B cell (primary cell): ENCODE measurements around the gene KRI1. TPM values are rescaled to one million over a fixed set of nuclear protein-coding genes. Genes with fewer than 3 reads are reported as not detected.
A peak's percentile ranks its signal among the peaks of the same experiment; 100 is the strongest.

Experiments
- ATAC-seq: fragments of 200-7000 bp; cut with Tn5 transposase; one replicate; pipeline ENCODE4 v1.10.0; 2021; ENCODE audit warnings: low read depth, mild to moderate bottlenecking, moderate number of reproducible peaks, moderate library complexity
- CTCF ChIA-PET: fragments of 350-600 bp; sonication (Branson Sonifier 250); formaldehyde crosslinking; loops from one replicate; lab custom pipeline; 2021; ENCODE audit warnings: antibody characterized with exemption, inconsistent platforms; lab: Charles Lee
- POLR2A ChIA-PET: fragments of 350-600 bp; sonication (Branson Sonifier 250); formaldehyde crosslinking; loops from one replicate; lab custom pipeline; 2021; ENCODE audit warnings: antibody characterized with exemption; lab: Charles Lee
- DNase-seq: peaks from one replicate; pipeline ENCODE4 v3.0.0; 2013
- H2AFZ ChIP-seq: 2 replicates; pipeline ENCODE4 v1.6.1; 2012; ENCODE audit warnings: mild to moderate bottlenecking, low read depth, low read length; ENCODE audit not compliant: insufficient read depth, poor library complexity, severe bottlenecking
- H3K27ac ChIP-seq, 2 donors: 1 replicate in 1 of 2; 2 replicates in 1 of 2; pipeline ENCODE4 v1.5.1; 2012 to 2013; ENCODE audit warnings: low read length in 2 of 2, mild to moderate bottlenecking in 2 of 2, moderate library complexity in 1 of 2
- H3K27me3 ChIP-seq, 4 experiments: fragments of 200-600 bp in 1 of 4; sonication (generic) in 1 of 4; replicated peaks in 1 of 4; 1 replicate in 2 of 4; 2 replicates in 2 of 4; pipeline versions ENCODE4 v1.6.1 to v1.7.0; 2013 to 2016; ENCODE audit warnings: low read length in 3 of 4, mild to moderate bottlenecking in 2 of 4, mixed read lengths in 1 of 4, moderate library complexity in 1 of 4; ENCODE audit not compliant: insufficient read depth in 4 of 4, control insufficient read depth in 3 of 4; ENCODE audit errors: control extremely low read depth in 1 of 4
- H3K36me3 ChIP-seq, 2 experiments: replicated peaks in 1 of 2; 1 replicate in 1 of 2; 2 replicates in 1 of 2; pipeline versions ENCODE4 v1.6.1 to v1.7.1; 2013; ENCODE audit warnings: low read length in 1 of 2; ENCODE audit not compliant: insufficient read depth in 2 of 2, control insufficient read depth in 1 of 2; ENCODE audit errors: control extremely low read depth in 1 of 2, extremely low read depth in 1 of 2
- H3K4me1 ChIP-seq, 2 donors: fragments of 200-600 bp in 1 of 2; sonication (generic) in 1 of 2; 1 replicate in 1 of 2; 2 replicates in 1 of 2; pipeline versions ENCODE4 v1.5.1 to v1.6.1; 2013 to 2017; ENCODE audit warnings: low read length in 2 of 2; ENCODE audit not compliant: control insufficient read depth in 2 of 2, insufficient read depth in 2 of 2
- H3K4me2 ChIP-seq: replicated peaks from 2 replicates; pipeline ENCODE3; 2012; ENCODE audit warnings: mild to moderate bottlenecking, low read depth, low read length; ENCODE audit not compliant: poor library complexity, severe bottlenecking
- H3K4me3 ChIP-seq, 5 experiments: fragments of 200-600 bp in 1 of 5; sonication (generic) in 1 of 5; 1 replicate in 3 of 5; 2 replicates in 2 of 5; pipeline versions ENCODE4 v1.5.1 to v1.7.0; 2011 to 2016; ENCODE audit warnings: low read length in 4 of 5, mild to moderate bottlenecking in 4 of 5, low read depth in 2 of 5, control low read depth in 1 of 5, moderate library complexity in 1 of 5; ENCODE audit not compliant: insufficient read depth in 1 of 5; ENCODE audit errors: control extremely low read depth in 1 of 5, extremely low read depth in 1 of 5
- H3K79me2 ChIP-seq: fragments of 200-600 bp; sonication (generic); one replicate; pipeline ENCODE4 v1.6.0; 2016; ENCODE audit warnings: low read length; ENCODE audit not compliant: control insufficient read depth, insufficient read depth
- H3K9ac ChIP-seq: fragments of 200-600 bp; sonication (generic); 2 replicates; pipeline ENCODE4 v1.6.1; 2017; ENCODE audit warnings: mild to moderate bottlenecking, low read length, moderate library complexity
- H3K9me3 ChIP-seq, 3 donors: one replicate each; pipeline versions ENCODE4 v1.6.1 to v1.7.1; 2013; ENCODE audit warnings: low read length in 2 of 3; ENCODE audit not compliant: control insufficient read depth in 2 of 3, insufficient read depth in 1 of 3; ENCODE audit errors: control extremely low read depth in 1 of 3
- H4K20me1 ChIP-seq: 2 replicates; pipeline ENCODE4 v1.6.0; 2012; ENCODE audit warnings: mild to moderate bottlenecking, low read length; ENCODE audit not compliant: insufficient read depth, control insufficient read depth, poor library complexity, severe bottlenecking
- H3K27ac Mint-ChIP-seq: one replicate; pipeline ENCODE4 v1.8.0; 2021; ENCODE audit warnings: mixed read lengths
- H3K27me3 Mint-ChIP-seq: one replicate; pipeline ENCODE4 v1.8.0; 2021; ENCODE audit warnings: mixed read lengths
- H3K4me1 Mint-ChIP-seq: one replicate; pipeline ENCODE4 v1.8.0; 2021; ENCODE audit warnings: mixed read lengths
- H3K4me3 Mint-ChIP-seq: one replicate; pipeline ENCODE4 v1.8.0; 2021; ENCODE audit warnings: mixed read lengths
- H3K9me3 Mint-ChIP-seq: one replicate; pipeline ENCODE4 v1.8.0; 2022; ENCODE audit warnings: mixed read lengths; ENCODE audit not compliant: insufficient read depth
- EZH2 ChIP-seq: IDR thresholded peaks from 2 replicates; pipeline ENCODE4 v1.6.1; 2012; ENCODE audit warnings: borderline replicate concordance, low read depth, mild to moderate bottlenecking, moderate library complexity, low read length; ENCODE audit not compliant: insufficient read depth, poor library complexity, severe bottlenecking
- WGBS: methylation state at CpG from one replicate; pipeline ENCODE4 v1.1.5; 2013; ENCODE audit warnings: missing lambda C conversion rate; ENCODE audit not compliant: insufficient coverage; 5-methylcytosine and 5-hydroxymethylcytosine counted together
- intact Hi-C: fragments of 100-400 bp; cut with micrococcal nuclease; formaldehyde crosslinking; loops from one replicate; pipeline ENCODE4 v1.10.0; 2022
- polyA plus RNA-seq: library from polyadenylated mRNA; depleted of rRNA; stranded (reverse); fragments of >200 nt; gene quantifications from 2 replicates; pipeline ENCODE4 v1.2.3, GENCODE V29; 2012
- total RNA-seq, 2 donors: library from RNA; stranded (reverse); fragments of 120-200 nt in 1 of 2; gene quantifications; 1 replicate in 1 of 2; 2 replicates in 1 of 2; pipeline versions ENCODE4 v1.2.3 to v1.2.4, GENCODE V29; 2013 to 2022
- TF ChIP-seq, protein P1 (sequence below): fragments of 200-600 bp; IDR thresholded peaks from one replicate; pipeline ENCODE4 v1.8.0; 2022; ENCODE audit warnings: antibody characterized with exemption, mild to moderate bottlenecking

KRI1 gene
- total and polyA plus RNA-seq, 2 donors (not counting 1 experiment from before 2014, with no cell fraction given) = 46.7 to 62.8 TPM

GRCh38 chr19:10568062-10568825 lies 2.4 kb upstream of the KRI1 start:
- CTCF ChIA-PET = interaction anchor here (0.5 to 12.0 kb wide), 5 partner anchors 16 to 151 kb away, joined by 3 to 102 read pairs (median 6); no protein-coding TSS in a partner anchor
- peak overlapping the region; percentile 87 to 88 for H3K27ac ChIP-seq
- H4K20me1 ChIP-seq = peaks cover 24% of the 10 kb centered on the region
- intact Hi-C loops = loop anchor here (5.0 kb wide), 2 partner anchors 129 to 151 kb away; no protein-coding TSS in a partner anchor
- H3K27me3 ChIP-seq = no peaks in the 10 kb centered on the region
- POLR2A ChIA-PET = interaction anchor here (0.6 to 2.7 kb wide), 7 partner anchors 14 to 749 kb away, joined by 3 to 15 read pairs (median 4); partner anchors contain the start of gene FBXL12
- H2AFZ ChIP-seq = peak overlapping the region; percentile 56
- under 1% methylated on average over 58 of the region's 58 CpGs for WGBS
- Mint-ChIP-seq H3K9me3 (no peaks in the 10 kb centered on the region), H3K27me3 (no peaks in the 10 kb centered on the region), H3K4me1 (peaks cover 49% of the 10 kb centered on the region), H3K27ac (peak overlapping the region; percentile 96), H3K4me3 (peak overlapping the region; percentile 95)
- H3K4me2 ChIP-seq = peak overlapping the region; percentile 82
- H3K79me2 ChIP-seq = peaks cover 34% of the 10 kb centered on the region
- peak overlapping the region; percentile 92 to 99 (median 97) for H3K4me3 ChIP-seq
- H3K36me3 ChIP-seq = peaks cover 0 to 2% of the 10 kb centered on the region in 2 experiments
- no peak for DNase-seq
- peaks cover 28 to 44% of the 10 kb centered on the region in 2 donors for H3K4me1 ChIP-seq
- TF ChIP-seq, protein P1, sequence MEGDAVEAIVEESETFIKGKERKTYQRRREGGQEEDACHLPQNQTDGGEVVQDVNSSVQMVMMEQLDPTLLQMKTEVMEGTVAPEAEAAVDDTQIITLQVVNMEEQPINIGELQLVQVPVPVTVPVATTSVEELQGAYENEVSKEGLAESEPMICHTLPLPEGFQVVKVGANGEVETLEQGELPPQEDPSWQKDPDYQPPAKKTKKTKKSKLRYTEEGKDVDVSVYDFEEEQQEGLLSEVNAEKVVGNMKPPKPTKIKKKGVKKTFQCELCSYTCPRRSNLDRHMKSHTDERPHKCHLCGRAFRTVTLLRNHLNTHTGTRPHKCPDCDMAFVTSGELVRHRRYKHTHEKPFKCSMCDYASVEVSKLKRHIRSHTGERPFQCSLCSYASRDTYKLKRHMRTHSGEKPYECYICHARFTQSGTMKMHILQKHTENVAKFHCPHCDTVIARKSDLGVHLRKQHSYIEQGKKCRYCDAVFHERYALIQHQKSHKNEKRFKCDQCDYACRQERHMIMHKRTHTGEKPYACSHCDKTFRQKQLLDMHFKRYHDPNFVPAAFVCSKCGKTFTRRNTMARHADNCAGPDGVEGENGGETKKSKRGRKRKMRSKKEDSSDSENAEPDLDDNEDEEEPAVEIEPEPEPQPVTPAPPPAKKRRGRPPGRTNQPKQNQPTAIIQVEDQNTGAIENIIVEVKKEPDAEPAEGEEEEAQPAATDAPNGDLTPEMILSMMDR = no peak
- TF ChIP-seq EZH2 = no peak
- peak; percentile 1 for ATAC-seq
- H3K9ac ChIP-seq = peak overlapping the region; percentile 85
- no peaks in the 10 kb centered on the region for H3K9me3 ChIP-seq

DNA sequence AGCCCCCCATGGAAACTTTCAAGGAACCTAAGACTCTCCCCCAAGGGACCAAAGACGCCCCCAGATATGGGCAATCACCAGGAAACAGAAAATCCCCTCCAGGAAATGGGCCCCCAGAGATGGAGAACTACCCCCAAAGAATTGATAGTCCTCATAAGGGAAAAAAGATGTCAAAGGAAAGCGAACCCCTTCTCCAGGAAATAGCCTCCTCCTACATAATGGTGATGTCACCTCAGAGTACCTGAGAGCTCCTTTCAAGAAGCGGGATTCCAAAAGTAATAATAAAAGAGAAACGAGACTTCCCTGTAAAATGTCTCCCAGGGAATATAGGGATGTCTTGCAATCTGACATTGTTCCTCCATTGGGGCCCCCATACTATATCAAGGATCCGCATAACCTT lies 1.8 kb upstream of the KRI1 start:
- no peaks in the 10 kb centered on the region for H3K27me3 Mint-ChIP-seq
- intact Hi-C loops = loop anchor here (5.0 kb wide), 2 partner anchors 130 to 150 kb away; no protein-coding TSS in a partner anchor
- Histone ChIP-seq H3K27me3 (no peaks in the 10 kb centered on the region), H3K27ac (peak overlapping the region; percentile 87 to 88), H4K20me1 (peaks cover 27% of the 10 kb centered on the region), H2AFZ (no peak overlapping the region), H3K4me2 (peak overlapping the region; percentile 82), H3K9ac (peak overlapping the region; percentile 85), H3K4me3 (peak overlapping the region; percentile 92 to 99 (median 97)), H3K36me3 (peaks cover under 1 to 6% of the 10 kb centered on the region in 2 experiments), H3K79me2 (peaks cover 36% of the 10 kb centered on the region), H3K9me3 (no peaks in the 10 kb centered on the region), H3K4me1 (peaks cover 28 to 44% of the 10 kb centered on the region in 2 donors)
- peak overlapping the region; percentile 96 for H3K27ac Mint-ChIP-seq
- DNase-seq (no peak), ATAC-seq (no peak)
- ChIA-PET CTCF (interaction anchor here (0.6 to 12.0 kb wide), 7 partner anchors 13 to 93 kb away, joined by 3 to 102 read pairs (median 6); no protein-coding TSS in a partner anchor), POLR2A (interaction anchor here (0.7 to 2.7 kb wide), 5 partner anchors 14 to 134 kb away, joined by 3 to 15 read pairs (median 4); no protein-coding TSS in a partner anchor)
- H3K9me3 Mint-ChIP-seq = no peaks in the 10 kb centered on the region
- peaks cover 49% of the 10 kb centered on the region for H3K4me1 Mint-ChIP-seq
- H3K4me3 Mint-ChIP-seq = peak overlapping the region; percentile 95
- no CpG with 5 or more reads among the region's 5 CpGs for WGBS
- TF ChIP-seq EZH2 = no peak
- TF ChIP-seq, protein P1 = no peak
